CD4-positive, alpha-beta T cell treated with Interleukin-17A for 1 hour (primary cell): Measurements from ENCODE around the gene CDC6.
"Not testable (repeated sequence)": the region's sequence is repeated elsewhere in the genome, so short reads cannot be mapped to it uniquely, and the experiment has no call there.

Source experiments
- DNase-seq: peaks from one replicate; pipeline ENCODE4 v3.0.0-alpha.2; 2020

CDC6 gene

GRCh38 chr17:40290629-40291280 is 3.1 kb downstream of the CDC6 start:
- peak; percentile 67 for DNase-seq

- no peak for DNase-seq
These were observed 3.6 kb downstream of the CDC6 start for GRCh38 chr17:40291281-40291664.

- DNase-seq = no peak
These were observed 5.7 kb downstream of the CDC6 start for GRCh38 chr17:40293363-40293762.

- DNase-seq = no peak
These were observed 8.1 kb downstream of the CDC6 start for GRCh38 chr17:40295488-40296436.

- DNase-seq = no peak
These were observed 9.8 kb downstream of the CDC6 start for GRCh38 chr17:40297511-40297910.

GRCh38 chr17:40298726-40299125 is 11.0 kb downstream of the CDC6 start:
- DNase-seq = no peak

- not testable (repeated sequence) for DNase-seq
These were observed 11.6 kb downstream of the CDC6 start for GRCh38 chr17:40299159-40299757.

GRCh38 chr17:40301315-40301714 is 13.6 kb downstream of the CDC6 start:
- DNase-seq = no peak

- DNase-seq = peak; percentile 83
These were observed 15.5 kb downstream of the CDC6 start for GRCh38 chr17:40303009-40303657.

GRCh38 chr17:40303708-40304551 is 16.3 kb downstream of the CDC6 start:
- no peak for DNase-seq

- DNase-seq = not testable (repeated sequence)
These were observed 16.8 kb downstream of the CDC6 start for GRCh38 chr17:40304552-40304863.

GRCh38 chr17:40304866-40305265 is 17.2 kb downstream of the CDC6 start:
- not testable (repeated sequence) for DNase-seq

- no peak for DNase-seq
These were observed 18.7 kb downstream of the CDC6 start for GRCh38 chr17:40306395-40306794.

GRCh38 chr17:40307001-40307730 is 19.5 kb downstream of the CDC6 start:
- peak; percentile 35 for DNase-seq

- no peak for DNase-seq
These were observed 20.1 kb downstream of the CDC6 start for GRCh38 chr17:40307740-40308239.

GRCh38 chr17:40309031-40309948 is 21.6 kb downstream of the CDC6 start, which contains the start of gene RARA:
RARA (plus strand) TSS chr17:40309180; CDS start chr17:40331219, 22,039 bp downstream.
- DNase-seq = peak; percentile 38

- DNase-seq = no peak
These were observed 22.4 kb downstream of the CDC6 start for GRCh38 chr17:40309949-40310510.

GRCh38 chr17:40310882-40311391 is 23.3 kb downstream of the CDC6 start:
- no peak for DNase-seq

GRCh38 chr17:40311575-40311974 is 23.9 kb downstream of the CDC6 start:
- no peak for DNase-seq
